SHP77 (cell line): ENCODE results near the gene NUDT8.
"Not testable (repeated sequence)": the region's sequence is repeated elsewhere in the genome, so short reads cannot be mapped to it uniquely, and the experiment has no call there.

Experiments
- DNase-seq, 2 experiments: peaks; one replicate each; lab custom pipeline; 2025; lab: John Stamatoyannopoulos, UW

Gene NUDT8

DNA sequence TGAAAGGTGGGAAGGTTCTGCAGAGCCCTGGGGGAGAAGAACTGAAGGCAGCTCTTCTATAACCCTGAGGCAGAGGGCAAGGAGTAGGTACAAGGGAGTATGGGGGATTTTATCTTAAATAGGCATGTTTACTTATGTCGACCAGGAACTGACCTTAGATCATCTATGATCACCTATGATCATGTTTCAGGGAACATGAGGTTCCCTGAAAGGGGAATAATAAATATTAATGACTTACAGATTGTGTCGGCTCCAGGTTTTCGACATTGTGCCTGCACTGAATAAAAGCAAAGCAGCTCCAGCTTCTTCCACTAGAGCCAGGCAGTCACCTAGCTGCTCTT lies 36.2 kb downstream of the NUDT8 start:
- no peak for DNase-seq

DNA sequence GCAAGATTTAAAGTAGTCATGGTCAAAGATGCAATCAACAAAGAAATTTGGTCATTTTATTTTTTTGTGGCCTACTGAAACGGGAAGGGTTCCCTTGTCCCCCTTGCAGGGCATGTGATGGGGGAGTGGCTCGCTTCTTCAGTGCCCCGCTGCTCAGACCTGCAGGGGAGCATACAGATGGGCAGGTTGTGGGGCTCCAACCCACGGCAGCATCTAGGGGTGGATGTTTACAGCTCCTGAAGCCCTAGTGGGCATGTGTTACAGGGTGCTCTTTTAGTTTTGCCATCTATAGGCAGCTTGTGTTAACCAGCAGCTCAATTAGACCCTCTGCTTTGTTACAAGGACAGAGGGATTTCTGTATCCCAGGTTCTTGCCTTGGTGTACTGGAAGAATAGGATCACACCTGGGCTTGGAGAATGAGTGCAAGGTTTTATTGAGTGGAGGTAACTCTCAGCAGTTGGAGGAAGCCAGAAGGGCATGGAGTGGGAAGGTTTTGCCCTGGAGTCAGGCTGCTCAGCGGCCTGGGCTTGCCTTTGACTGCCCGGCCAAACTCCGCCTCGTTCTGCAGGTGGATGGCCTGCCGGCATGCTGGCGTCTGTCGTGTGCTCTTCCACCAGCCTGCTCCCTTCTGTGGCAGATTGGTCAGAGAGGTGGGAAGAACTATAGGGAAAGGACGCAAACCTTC lies 36.7 kb downstream of the NUDT8 start:
- no peak for DNase-seq

DNA sequence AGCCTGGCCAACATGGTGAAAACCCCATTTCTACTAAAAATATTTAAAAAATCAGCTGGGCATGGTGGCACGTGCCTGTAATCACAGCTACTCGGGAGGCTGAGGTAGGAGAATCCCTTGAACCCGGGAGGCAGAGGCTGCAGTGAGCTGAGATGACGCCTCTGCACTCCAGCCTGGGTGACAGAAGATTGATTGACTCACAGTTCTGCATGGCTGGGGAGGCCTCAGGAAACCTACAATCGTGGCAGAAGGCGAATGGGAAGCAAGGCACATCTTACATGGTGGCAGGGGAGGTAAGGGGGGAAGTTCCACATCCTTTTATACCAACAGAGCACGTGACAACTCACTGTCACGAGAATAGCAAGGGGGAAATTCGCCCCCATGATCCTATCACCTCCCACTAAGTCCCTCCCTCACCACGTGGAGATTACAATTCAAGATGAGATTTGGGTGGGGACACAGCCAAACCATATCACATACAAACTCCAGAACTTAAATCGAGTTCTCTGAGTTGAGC lies 40.8 kb downstream of the NUDT8 start:
- not testable (repeated sequence) for DNase-seq

DNA sequence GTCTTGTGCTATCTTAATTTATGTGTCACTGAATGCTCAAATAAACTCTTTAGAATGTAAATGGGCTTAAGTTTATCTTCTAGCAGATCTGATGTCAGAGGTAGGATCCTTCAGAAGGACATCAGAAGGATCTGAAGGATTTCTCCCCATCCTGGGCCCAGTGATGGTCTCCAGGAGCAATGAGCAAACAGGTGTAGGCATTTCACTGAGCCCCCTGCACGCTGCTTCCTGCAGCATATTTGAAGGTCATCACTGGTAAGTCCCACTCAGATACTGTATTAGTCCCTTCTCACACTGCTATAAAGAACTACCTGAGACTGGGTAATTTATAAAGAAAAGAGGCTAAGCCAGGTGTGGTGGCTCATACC lies 41.6 kb downstream of the NUDT8 start:
- DNase-seq = no peak

DNA sequence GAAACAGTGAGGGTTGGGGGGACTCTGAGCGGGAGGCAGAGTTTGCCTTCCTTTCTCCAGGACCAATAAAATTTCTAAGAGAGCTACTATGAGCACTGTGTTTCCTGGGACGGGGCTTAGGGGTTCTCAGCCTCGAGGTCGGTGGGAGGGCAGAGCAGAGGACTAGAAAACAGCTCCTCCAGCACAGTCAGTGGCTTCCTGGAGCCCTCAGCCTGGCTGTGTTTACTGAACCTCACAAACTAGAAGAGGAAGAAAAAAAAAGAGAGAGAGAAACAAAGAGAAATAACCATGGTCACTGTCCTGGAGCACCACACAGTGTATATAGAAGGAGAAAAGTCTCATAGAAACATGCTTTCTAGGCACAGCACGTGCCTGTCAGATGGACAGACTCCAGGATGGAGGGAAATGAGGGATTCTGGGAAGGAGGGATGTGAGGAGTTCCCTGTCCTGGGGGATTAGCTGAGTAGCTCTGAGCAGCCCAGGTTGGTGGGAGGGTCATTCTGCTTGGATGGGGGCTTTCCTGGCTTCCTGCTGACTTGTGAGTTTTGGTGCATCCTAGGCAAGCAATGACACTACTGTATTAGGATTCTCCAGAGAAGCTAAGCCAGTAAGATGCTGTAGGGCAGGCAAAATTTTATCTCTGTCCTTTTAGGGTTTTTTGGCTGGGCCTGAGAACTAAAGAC lies 43.0 kb downstream of the NUDT8 start:
- DNase-seq = no peak

DNA sequence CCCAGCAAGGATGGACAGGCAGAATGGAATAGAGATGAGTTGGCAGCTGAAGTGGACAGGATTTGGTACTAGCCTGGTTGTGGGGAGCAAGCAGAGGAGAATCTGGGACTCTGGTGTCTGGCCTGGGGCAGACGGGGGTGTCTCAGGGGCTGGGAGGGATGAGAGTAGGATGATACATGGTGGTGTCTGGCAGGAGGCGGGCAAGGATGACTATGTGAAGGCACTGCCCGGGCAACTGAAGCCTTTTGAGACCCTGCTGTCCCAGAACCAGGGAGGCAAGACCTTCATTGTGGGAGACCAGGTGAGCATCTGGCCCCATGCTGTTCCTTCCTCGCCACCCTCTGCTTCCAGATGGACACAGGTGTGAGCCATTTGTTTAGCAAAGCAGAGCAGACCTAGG lies 43.8 kb downstream of the NUDT8 start:
- DNase-seq = no peak

DNA sequence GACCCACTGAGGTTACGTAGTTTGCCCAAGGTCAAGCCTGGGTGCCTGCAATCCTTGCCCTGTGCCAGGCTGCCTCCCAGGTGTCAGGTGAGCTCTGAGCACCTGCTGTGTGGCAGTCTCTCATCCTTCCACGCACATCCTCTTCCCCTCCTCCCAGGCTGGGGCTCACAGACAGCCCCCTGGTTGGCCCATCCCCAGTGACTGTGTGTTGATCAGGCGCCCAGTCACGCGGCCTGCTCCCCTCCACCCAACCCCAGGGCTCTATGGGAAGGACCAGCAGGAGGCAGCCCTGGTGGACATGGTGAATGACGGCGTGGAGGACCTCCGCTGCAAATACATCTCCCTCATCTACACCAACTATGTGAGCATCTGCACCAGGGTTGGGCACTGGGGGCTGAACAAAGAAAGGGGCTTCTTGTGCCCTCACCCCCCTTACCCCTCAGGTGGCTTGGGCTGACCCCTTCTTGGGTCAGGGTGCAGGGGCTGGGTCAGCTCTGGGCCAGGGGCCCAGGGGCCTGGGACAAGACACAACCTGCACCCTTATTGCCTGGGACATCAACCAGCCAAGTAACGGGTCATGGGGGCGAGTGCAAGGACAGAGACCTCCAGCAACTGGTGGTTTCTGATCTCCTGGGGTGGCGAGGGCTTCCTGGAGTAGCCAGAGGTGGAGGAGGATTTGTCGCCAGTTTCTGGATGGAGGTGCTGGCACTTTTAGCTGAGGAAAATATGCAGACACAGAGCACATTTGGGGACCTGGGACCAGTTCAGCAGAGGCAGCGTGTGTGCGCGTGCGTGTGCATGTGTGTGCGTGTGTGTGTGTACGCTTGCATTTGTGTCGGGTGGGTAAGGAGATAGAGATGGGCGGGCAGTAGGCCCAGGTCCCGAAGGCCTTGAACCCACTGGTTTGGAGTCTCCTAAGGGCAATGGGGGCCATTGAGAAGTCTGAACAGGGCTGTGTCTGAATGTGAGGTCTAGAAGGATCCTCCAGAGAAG lies 44.6 kb downstream of the NUDT8 start:
- DNase-seq = no peak

DNA sequence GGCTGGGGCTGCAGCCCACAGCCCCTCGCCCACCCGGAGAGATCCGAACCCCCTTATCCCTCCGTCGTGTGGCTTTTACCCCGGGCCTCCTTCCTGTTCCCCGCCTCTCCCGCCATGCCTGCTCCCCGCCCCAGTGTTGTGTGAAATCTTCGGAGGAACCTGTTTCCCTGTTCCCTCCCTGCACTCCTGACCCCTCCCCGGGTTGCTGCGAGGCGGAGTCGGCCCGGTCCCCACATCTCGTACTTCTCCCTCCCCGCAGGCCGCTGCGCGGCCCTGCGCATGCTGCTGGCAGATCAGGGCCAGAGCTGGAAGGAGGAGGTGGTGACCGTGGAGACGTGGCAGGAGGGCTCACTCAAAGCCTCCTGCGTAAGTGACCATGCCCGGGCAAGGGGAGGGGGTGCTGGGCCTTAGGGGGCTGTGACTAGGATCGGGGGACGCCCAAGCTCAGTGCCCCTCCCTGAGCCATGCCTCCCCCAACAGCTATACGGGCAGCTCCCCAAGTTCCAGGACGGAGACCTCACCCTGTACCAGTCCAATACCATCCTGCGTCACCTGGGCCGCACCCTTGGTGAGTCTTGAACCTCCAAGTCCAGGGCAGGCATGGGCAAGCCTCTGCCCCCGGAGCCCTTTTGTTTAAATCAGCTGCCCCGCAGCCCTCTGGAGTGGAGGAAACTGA lies 45.4 kb downstream of the NUDT8 start:
- no peak for DNase-seq

DNA sequence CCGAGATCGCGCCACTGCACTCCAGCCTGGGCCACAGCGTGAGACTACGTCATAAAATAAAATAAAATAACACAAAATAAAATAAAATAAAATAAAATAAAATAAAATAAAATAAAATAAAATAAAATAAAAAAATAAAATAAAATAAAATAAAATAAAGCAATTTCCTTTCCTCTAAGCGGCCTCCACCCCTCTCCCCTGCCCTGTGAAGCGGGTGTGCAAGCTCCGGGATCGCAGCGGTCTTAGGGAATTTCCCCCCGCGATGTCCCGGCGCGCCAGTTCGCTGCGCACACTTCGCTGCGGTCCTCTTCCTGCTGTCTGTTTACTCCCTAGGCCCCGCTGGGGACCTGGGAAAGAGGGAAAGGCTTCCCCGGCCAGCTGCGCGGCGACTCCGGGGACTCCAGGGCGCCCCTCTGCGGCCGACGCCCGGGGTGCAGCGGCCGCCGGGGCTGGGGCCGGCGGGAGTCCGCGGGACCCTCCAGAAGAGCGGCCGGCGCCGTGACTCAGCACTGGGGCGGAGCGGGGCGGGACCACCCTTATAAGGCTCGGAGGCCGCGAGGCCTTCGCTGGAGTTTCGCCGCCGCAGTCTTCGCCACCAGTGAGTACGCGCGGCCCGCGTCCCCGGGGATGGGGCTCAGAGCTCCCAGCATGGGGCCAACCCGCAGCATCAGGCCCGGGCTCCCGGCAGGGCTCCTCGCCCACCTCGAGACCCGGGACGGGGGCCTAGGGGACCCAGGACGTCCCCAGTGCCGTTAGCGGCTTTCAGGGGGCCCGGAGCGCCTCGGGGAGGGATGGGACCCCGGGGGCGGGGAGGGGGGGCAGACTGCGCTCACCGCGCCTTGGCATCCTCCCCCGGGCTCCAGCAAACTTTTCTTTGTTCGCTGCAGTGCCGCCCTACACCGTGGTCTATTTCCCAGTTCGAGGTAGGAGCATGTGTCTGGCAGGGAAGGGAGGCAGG lies 46.2 kb downstream of the NUDT8 start, which contains the start of gene GSTP1:
Gene GSTP1, plus strand, starts transcription at position 566 of the 958 bp plus-strand sequence. Its CDS starts 32 bp downstream, at position 598.
- DNase-seq = peak; percentile 92

DNA sequence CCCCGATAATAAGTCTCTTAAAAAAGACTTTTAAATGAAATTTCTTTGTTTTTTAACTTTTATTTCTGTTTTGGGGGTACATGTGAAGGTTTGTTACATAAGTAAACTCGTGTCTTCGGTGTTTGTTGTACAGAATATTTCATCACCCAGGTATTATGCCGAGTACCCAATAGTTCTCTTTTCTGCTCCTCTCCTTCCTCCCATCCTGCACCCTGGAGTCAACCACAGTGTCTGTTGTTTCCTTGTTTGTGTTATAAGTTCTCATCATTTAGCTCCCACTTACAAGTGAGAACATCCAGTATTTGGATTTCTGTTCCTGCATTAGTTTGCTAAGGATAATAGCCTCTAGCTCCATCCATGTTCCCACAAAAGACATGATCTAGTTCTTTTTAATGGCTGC lies 47.7 kb downstream of the NUDT8 start:
- DNase-seq = no peak

DNA sequence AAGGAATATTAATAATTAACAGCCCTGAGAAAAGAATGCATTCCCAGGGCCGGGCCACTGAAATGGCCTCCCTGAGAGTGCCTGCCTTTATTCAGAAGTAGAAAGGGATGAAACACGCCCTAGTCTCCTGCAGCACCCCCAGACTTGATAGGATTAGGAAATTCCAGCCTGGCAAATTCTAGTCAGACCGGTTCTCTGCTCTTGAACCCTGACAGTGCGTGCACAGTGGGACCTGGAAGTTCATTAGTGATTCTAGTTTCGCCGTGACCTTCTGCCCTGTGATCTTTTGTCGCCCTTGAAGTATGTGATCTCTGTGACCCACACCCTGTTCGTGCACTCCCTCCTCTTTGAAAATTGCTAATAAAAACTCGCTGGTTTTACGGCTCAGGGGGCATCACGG lies 48.3 kb downstream of the NUDT8 start:
- no peak for DNase-seq

DNA sequence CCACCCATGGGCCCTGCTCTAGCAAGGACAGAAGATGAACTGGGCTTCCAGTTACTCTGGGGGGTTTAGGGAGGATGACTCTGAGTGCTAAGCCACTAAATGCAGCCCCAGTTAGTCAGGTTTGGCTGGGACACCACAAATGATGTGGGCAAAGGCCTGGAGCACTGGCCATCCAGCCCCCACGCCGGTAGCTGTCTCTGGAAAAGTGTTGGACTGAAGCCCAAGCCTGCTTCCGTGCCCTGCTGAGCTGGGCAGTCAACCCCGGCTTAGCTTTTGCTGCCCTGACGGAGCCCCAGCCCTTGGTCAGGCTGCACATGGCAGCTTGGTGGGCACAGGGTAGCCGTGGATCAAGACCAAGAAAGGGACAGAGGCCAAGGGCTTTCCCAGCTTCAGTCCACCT lies 51.8 kb downstream of the NUDT8 start:
- DNase-seq = no peak
